ENCODE measurements around the gene NEO1.

GRCh38 chr15:73335471-73335870 is 283.2 kb downstream of the NEO1 start:
- TF ChIP-seq POLR2AphosphoS5 (IDR thresholded peaks at IDR 0.05; ENCODE audit: low read depth, low read length): no peak
- TF ChIP-seq POLR2A (IDR thresholded peaks at IDR 0.05; ENCODE audit: low read depth, low read length): no peak
- no peak for TF ChIP-seq SPI1 (IDR thresholded peaks at IDR 0.05; ENCODE audit: low read depth, low read length)
- no peak for TF ChIP-seq TAF1 (IDR thresholded peaks at IDR 0.05; ENCODE audit: low read depth, low read length)
- no peak for TF ChIP-seq PAX5 (IDR thresholded peaks at IDR 0.05; ENCODE audit: insufficient read depth, low read length, severe bottlenecking)
- no peak for TF ChIP-seq POU2F2 (IDR thresholded peaks at IDR 0.05; ENCODE audit: low read depth, low read length)
